T-helper 17 cell (primary cell): Measurements from ENCODE around the gene LRCH1. TPM values are rescaled to one million over a fixed set of nuclear protein-coding genes. Genes with fewer than 3 reads are reported as not detected.

Experiments used
- ATAC-seq: fragments of 150-1000 bp; cut with Tn5 transposase; 2 replicates; pipeline ENCODE4 v1.10.0; 2021; ENCODE audit warnings: mild to moderate bottlenecking, moderate library complexity
- DNase-seq, 3 donors: peaks; one replicate each; pipeline versions ENCODE4 v3.0.0 to v3.0.0-alpha.2; 2020 to 2021
- H3K9me3 ChIP-seq: one replicate; pipeline ENCODE4 v1.7.0; 2013; ENCODE audit warnings: low read length, mild to moderate bottlenecking; ENCODE audit not compliant: control insufficient read depth, poor library complexity, severe bottlenecking
- H3K27ac Mint-ChIP-seq: one replicate; pipeline ENCODE4 v1.8.0; 2022; ENCODE audit warnings: mild to moderate bottlenecking, moderate library complexity, mixed read lengths
- H3K27me3 Mint-ChIP-seq: one replicate; pipeline ENCODE4 v1.8.0; 2022; ENCODE audit warnings: mixed read lengths
- H3K36me3 Mint-ChIP-seq: one replicate; pipeline ENCODE4 v1.8.0; 2022; ENCODE audit warnings: low read depth, mixed read lengths
- H3K4me1 Mint-ChIP-seq: one replicate; pipeline ENCODE4 v1.8.0; 2022; ENCODE audit warnings: mild to moderate bottlenecking, mixed read lengths
- H3K4me3 Mint-ChIP-seq: one replicate; pipeline ENCODE4 v1.8.0; 2022; ENCODE audit warnings: mild to moderate bottlenecking, moderate library complexity, mixed read lengths
- total RNA-seq, 4 donors: library from RNA in 2 of 4; stranded (reverse) in 2 of 4; gene quantifications; one replicate each; pipeline ENCODE4 v1.2.3 and lab custom pipeline; 2022 to 2026

Gene LRCH1
- total RNA-seq, 2 donors from 2014 or later: 18.5 to 19.0 TPM

DNA sequence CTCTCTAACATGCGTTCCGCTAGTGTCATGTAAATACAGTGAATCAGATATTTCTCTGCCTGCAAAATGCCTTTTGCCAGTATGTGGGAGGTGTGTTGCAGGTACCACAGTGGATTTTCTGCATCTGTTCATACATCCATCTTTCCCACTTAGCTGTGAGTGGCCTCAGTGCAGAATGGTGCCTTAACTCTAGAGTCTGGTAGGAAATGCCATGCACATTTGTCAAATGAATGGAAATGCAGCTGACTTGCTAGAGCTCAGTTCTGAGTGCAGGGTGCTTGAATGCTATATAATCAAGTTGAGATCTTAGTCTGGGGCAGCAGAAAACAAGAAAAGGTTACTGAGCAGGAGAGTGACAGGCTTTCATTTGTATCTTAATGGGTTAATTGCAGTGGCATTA lies 68.2 kb downstream of the LRCH1 start:
- Mint-ChIP-seq H3K4me3 (no peak overlapping the region), H3K27ac (peak overlapping the region; percentile 77), H3K4me1 (peaks cover 53% of the 10 kb centered on the region), H3K27me3 (no peaks in the 10 kb centered on the region), H3K36me3 (peaks cover 2% of the 10 kb centered on the region)
- no peaks in the 10 kb centered on the region for H3K9me3 ChIP-seq
- DNase-seq (no peak), ATAC-seq (no peak)

DNA sequence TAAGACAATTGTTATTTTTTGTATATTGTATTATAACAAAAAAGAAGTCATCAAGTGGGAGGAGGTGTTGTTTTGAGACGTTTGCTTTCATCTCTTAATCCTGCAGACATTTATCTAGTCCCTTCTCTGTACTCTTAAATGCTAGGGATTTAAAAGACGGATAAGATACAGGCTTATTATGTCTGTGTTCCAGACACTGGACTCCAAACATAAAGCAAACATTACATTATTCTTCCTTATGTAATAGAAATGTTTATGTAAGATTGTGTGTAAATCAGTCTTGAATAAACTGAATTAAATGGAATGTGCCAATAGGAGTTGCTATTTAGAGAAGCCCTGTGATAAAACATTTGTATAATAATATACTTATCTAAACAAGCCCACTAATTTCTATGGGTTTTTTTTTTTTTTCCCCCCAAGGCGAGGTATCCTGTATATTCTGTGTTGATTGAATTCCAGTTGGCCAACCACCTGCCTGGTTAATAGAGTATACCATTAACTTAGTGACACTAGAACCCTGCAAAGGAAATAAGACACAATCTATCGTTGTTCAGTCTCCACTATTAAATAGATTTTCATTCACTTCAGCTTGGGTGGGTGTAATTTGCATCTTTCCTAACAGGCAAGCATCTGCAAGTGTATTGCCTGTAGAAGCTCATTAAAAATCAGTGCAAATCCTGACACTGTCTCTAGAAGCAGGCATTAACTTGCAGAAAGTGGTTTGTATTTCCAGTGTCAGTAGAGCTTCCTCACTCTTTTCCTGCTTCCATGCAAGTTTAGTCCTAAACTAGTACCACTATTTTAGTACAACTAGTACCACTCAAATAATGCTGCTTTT lies 69.0 kb downstream of the LRCH1 start:
- H3K27me3 Mint-ChIP-seq: no peaks in the 10 kb centered on the region
- H3K36me3 Mint-ChIP-seq: peaks cover 2% of the 10 kb centered on the region
- peak overlapping the region; percentile 77 for H3K27ac Mint-ChIP-seq
- H3K4me3 Mint-ChIP-seq: no peak overlapping the region
- DNase-seq: no peak
- peaks cover 55% of the 10 kb centered on the region for H3K4me1 Mint-ChIP-seq
- no peaks in the 10 kb centered on the region for H3K9me3 ChIP-seq
- ATAC-seq: no peak

DNA sequence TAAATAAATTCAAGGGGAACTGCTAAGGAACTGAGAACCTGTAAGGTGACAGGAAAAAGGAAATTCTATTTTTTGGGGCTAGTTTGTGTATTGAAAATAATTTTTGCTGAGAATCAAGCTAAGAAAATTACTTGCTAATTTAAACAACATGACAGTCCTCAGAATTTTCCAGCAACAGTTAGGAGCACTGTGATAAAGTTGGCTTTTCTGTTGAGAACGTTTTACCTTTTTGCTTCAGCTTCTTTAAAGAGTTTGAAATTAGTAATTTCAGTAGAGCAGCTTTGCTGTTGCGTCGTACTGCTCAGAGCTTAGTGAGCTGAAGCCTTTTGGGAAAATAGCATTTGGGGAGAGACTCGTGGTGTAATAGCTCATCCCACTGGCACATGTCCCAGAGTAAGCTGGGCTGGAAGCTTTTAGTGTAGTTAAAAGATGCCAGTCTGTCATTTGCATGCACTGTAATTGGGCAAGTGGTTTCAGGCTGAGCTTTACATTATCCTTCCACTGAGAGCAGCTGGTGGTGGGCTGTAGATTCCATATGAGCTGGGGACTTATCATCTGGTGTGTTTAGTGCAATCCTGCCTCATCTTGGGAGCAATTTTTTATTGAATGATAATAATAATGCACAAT lies 69.8 kb downstream of the LRCH1 start:
- ATAC-seq (no peak), DNase-seq (no peak)
- no peaks in the 10 kb centered on the region for H3K9me3 ChIP-seq
- Mint-ChIP-seq H3K27me3 (no peaks in the 10 kb centered on the region), H3K36me3 (peaks cover 2% of the 10 kb centered on the region), H3K4me1 (peaks cover 52% of the 10 kb centered on the region), H3K27ac (peak overlapping the region; percentile 37), H3K4me3 (no peak overlapping the region)

DNA sequence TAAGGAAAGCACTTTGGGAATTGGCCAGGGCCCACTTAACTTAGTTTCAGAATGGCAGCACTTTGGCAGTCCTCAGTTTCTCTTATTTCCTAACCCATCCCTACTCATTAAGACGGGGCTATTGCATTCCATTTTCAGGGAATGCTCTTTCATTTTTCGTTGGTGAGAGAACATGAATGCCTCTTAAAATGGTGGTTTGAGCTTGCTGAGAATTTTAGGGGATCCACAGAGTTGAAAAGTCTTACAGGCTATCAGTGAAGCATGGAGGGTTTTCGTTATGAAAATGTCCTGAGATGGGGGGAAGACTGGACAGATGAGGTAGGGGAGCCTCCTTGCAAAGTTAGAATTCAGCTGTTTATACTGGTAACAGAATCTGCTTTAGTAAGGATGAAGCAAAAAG lies 71.4 kb downstream of the LRCH1 start:
- Mint-ChIP-seq H3K4me1 (peaks cover 55% of the 10 kb centered on the region), H3K27me3 (no peaks in the 10 kb centered on the region), H3K4me3 (no peak overlapping the region), H3K36me3 (no peaks in the 10 kb centered on the region), H3K27ac (no peak overlapping the region)
- no peak for DNase-seq
- H3K9me3 ChIP-seq: no peaks in the 10 kb centered on the region
- no peak for ATAC-seq

DNA sequence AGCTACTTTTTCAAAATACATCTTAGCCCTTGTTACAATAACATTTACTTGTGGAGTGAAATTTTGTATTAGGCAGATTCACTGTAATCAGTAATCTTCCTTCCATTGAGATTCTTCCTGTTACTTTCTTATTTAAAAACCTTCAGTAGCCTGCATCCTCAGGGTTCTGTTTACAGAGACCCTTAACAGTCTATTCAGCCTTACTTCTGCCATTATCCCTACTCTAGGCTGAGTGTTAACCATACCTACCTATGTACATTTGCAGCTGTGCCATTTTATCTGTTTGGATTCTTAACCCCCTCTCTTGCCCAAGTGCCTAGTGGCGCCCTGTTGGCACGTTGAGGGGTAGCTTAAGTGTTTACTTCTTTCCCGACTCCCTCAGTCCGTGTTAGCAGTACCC lies 71.9 kb downstream of the LRCH1 start:
- DNase-seq (no peak), ATAC-seq (no peak)
- Mint-ChIP-seq H3K4me1 (peaks cover 57% of the 10 kb centered on the region), H3K4me3 (no peak overlapping the region), H3K27me3 (no peaks in the 10 kb centered on the region), H3K27ac (peak overlapping the region; percentile 70), H3K36me3 (no peaks in the 10 kb centered on the region)
- no peaks in the 10 kb centered on the region for H3K9me3 ChIP-seq

DNA sequence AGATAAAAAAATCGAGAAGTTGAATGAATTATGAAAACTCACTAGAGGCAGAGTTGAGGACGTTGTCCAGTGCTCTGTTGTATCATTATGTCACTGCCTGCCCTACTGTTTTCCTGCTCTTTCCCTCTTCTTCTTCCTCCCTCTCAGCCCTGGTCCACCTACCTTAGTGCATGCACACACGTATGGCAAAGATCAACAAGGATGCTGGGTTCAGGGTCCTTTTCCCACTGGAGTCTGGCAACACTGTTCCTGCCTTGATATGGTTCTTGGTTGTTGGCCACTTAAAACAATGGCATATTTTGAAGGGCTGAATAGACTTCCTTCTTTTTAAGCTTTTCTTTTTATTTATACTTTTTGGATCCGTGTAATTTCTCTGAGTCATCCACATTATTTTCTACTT lies 74.5 kb downstream of the LRCH1 start:
- H3K4me1 Mint-ChIP-seq: peaks cover 60% of the 10 kb centered on the region
- H3K9me3 ChIP-seq: no peaks in the 10 kb centered on the region
- no peaks in the 10 kb centered on the region for H3K36me3 Mint-ChIP-seq
- ATAC-seq: no peak
- H3K27ac Mint-ChIP-seq: no peak overlapping the region
- DNase-seq: no peak
- peak overlapping the region; percentile 10 for H3K4me3 Mint-ChIP-seq
- H3K27me3 Mint-ChIP-seq: no peaks in the 10 kb centered on the region

DNA sequence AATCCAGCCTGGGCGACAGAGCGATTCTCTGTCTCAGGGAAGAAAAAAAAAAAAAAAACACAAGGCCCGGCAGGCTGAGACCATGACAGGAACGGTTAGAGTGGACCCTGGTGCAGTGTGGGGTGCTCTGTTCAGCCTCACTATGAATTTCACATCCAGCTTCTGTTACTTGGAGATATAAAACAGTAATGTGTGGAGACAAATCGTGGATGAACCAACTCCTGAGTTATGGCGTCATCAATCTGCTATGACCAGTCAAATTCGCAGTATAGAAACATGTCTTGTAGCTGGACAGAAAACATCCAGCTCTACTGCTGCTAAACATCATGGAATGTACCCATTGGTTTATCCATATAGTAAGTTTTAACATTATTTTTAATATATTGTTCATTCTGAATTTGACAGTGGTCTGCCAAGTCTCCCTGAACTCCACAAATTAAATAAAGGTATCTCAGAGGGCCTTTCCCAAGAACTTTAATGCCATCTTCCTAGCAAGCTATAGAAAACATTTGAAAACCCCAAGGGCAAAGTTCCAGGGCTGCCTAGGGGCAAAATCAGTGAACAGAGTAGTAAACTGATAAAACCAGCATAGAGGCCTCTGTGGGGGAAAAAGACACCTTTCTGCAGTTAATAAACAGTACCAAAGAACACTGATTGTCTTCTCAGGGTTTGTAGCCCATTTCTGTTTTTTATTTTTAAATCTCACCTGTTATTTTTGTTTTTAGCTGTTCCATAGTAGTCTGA lies 75.8 kb downstream of the LRCH1 start:
- Mint-ChIP-seq H3K27me3 (no peaks in the 10 kb centered on the region), H3K4me3 (no peak overlapping the region), H3K36me3 (no peaks in the 10 kb centered on the region), H3K27ac (peak overlapping the region; percentile 86), H3K4me1 (peaks cover 57% of the 10 kb centered on the region)
- DNase-seq (no peak), ATAC-seq (no peak)
- H3K9me3 ChIP-seq: no peaks in the 10 kb centered on the region

DNA sequence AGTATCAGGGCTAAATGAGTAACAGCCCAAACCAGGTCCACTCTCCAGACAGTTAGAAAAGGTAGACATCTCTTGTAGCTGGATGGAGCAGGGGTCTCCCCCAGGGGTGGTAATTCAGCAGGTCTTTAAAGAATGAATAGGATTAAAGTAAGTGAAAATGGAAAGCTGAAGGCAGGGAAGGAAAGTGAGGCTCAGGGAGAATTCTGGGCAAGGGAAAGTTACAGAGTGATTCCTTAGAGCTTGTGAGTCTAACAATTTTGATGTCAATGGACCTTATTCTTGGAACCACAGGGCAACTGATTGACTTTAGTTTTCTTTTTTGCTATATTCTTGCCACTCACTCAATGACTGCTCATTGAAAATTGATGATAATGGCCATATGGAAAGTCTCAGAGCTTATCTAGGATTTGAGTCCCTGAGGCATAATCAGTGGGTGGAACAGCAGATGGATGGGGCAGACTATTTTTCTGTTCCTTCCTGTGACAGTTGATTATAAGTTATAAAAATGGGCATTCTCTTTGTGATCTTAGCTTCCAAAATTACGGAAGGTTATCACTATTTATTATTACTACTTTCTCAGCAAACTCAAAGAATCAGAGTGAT lies 76.9 kb downstream of the LRCH1 start:
- Mint-ChIP-seq H3K4me1 (peaks cover 57% of the 10 kb centered on the region), H3K36me3 (no peaks in the 10 kb centered on the region), H3K4me3 (no peak overlapping the region), H3K27ac (peak overlapping the region; percentile 86), H3K27me3 (no peaks in the 10 kb centered on the region)
- no peaks in the 10 kb centered on the region for H3K9me3 ChIP-seq
- ATAC-seq (no peak), DNase-seq (no peak)

DNA sequence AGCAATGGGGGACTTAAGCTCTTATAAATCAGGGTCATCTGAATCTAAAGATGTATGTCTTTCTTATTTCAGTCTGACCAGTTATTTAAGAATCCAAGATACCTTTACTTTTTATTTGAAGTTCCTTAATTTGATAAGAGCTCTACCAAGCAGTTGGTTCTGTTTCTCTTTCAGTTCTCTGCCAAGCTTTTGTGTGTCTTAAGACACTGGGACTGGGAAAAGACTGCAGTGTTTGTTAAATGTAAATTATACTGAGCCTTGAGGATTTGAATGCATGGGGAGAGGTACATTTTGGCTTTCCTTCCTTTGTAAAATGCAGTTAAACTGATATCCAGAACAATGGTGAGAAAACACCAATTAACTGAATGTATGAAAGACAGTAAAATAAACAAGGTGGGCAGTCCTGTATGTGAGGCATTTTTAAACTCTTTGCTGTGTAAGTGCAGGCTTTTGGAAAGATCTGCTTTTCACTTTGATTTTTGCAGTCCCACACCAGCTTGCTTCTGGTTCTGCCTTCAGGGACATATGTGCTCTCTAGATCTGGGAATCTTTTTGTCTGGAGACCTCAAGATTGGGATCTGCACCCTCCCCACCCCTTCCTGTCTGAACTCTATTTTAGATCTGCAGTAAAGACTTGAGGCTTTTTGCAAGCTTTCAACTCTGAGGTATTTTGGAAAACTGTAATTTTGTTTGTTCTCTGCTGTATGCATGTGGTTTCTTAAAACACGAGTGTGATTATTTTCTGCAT lies 77.6 kb downstream of the LRCH1 start:
- H3K9me3 ChIP-seq: no peaks in the 10 kb centered on the region
- DNase-seq (no peak), ATAC-seq (no peak)
- Mint-ChIP-seq H3K4me1 (peaks cover 52% of the 10 kb centered on the region), H3K27me3 (no peaks in the 10 kb centered on the region), H3K36me3 (peaks cover under 1% of the 10 kb centered on the region), H3K27ac (peak overlapping the region; percentile 86), H3K4me3 (no peak overlapping the region)

DNA sequence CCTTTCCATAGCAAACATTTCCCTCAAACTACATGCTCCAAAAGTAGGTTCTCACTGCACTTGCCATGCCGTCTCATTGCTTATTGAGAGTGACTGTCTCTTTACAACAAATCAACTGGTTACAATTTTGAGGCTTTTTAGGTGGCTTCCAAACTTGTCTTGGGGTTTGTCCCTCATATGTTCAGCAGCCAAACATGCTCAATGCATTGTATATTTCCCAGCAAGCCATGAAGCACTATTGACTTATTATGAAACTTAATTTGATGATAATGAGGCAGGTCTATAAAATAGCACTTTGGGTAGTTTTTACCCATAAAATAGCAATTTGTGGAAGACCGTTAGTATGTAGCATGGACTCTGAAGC lies 78.2 kb downstream of the LRCH1 start:
- no peaks in the 10 kb centered on the region for H3K27me3 Mint-ChIP-seq
- peaks cover 48% of the 10 kb centered on the region for H3K4me1 Mint-ChIP-seq
- H3K27ac Mint-ChIP-seq: no peak overlapping the region
- no peak for ATAC-seq
- H3K9me3 ChIP-seq: no peaks in the 10 kb centered on the region
- H3K36me3 Mint-ChIP-seq: peaks cover 3% of the 10 kb centered on the region
- H3K4me3 Mint-ChIP-seq: no peak overlapping the region
- no peak for DNase-seq

DNA sequence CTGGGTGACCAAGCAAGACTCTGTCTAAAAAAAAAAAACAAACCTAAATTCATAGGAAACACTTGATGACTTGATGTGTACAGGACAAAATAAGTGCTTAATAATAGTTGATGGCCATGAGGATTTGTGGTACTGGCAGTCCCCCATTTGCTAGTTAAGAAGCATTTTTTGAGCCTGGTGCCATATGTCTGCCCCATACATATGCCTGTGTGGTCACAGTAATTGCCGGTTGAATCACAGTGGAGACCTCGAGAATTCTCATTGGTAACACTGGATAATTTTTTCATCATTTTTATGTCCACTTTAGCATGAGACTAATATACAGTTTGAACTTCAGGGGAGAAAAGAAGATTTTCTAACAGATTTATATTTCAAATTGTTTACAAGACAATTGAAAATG lies 79.2 kb downstream of the LRCH1 start:
- Mint-ChIP-seq H3K4me3 (no peak overlapping the region), H3K27me3 (no peaks in the 10 kb centered on the region), H3K4me1 (peaks cover 43% of the 10 kb centered on the region), H3K27ac (no peak overlapping the region), H3K36me3 (peaks cover 3% of the 10 kb centered on the region)
- ATAC-seq: no peak
- no peak for DNase-seq
- no peaks in the 10 kb centered on the region for H3K9me3 ChIP-seq

DNA sequence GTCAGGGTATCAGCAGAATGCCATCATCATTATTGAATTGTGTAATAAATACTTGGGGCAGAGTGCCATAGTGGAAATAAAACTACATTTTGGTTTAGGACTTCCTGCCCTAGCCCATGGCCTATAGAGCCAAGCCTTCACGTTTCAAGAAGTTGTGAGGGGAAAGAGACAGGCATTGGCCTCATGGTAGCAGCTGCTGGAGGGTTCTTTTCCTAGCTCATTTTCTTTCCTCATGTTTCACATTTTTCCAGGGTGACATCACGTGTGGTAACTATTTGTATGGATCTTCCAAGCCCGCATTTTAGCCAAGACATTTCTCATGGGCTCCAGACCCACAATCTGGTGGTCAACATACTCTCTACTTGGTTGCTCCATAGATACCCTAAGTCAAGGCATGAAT lies 80.4 kb downstream of the LRCH1 start:
- peaks cover 3% of the 10 kb centered on the region for H3K36me3 Mint-ChIP-seq
- H3K27ac Mint-ChIP-seq: no peak overlapping the region
- H3K9me3 ChIP-seq: no peaks in the 10 kb centered on the region
- ATAC-seq: no peak
- no peaks in the 10 kb centered on the region for H3K27me3 Mint-ChIP-seq
- peaks cover 37% of the 10 kb centered on the region for H3K4me1 Mint-ChIP-seq
- DNase-seq: no peak
- H3K4me3 Mint-ChIP-seq: no peak overlapping the region

DNA sequence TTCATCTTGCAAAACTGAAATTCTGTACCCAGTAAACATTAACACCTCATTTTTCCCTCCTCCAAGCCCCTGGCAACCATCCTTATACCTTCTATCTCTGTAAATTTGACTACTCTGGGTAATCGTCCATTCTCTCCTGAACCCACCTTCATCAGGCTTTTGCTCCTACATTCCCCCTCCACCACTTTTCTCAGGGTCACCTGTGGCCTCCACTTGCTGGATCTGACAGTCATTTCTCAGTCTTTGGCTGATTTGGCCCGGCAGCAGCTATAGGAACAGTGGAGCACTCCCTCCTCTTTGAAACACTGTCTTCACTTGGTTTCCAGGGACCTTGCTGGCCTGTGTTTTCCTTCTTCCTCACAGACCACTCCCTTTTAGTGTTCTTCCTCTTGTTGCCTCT lies 83.5 kb downstream of the LRCH1 start:
- ATAC-seq: no peak
- H3K4me3 Mint-ChIP-seq: no peak overlapping the region
- no peak overlapping the region for H3K27ac Mint-ChIP-seq
- DNase-seq: no peak
- H3K9me3 ChIP-seq: no peaks in the 10 kb centered on the region
- H3K27me3 Mint-ChIP-seq: no peaks in the 10 kb centered on the region
- peaks cover 28% of the 10 kb centered on the region for H3K4me1 Mint-ChIP-seq
- peaks cover 3% of the 10 kb centered on the region for H3K36me3 Mint-ChIP-seq
